ENCODE results near the gene SSR4. TPM values are rescaled to one million over a fixed set of nuclear protein-coding genes. Genes with fewer than 3 reads are reported as not detected.
"Not testable (repeated sequence)": the region's sequence is repeated elsewhere in the genome, so short reads cannot be mapped to it uniquely, and the experiment has no call there.

SSR4 gene
- total RNA-seq, 2 experiments from 2014 or later: 165 to 186 TPM

GRCh38 chrX:153749017-153749416, 45.5 kb upstream of the SSR4 start:
- H3K4me2 ChIP-seq (ENCODE audit: low read length); intact Hi-C loops (cut with micrococcal nuclease; ENCODE audit: unreplicated experiment); H3K36me3 ChIP-seq (ENCODE audit: insufficient read depth, low read length); CTCF ChIA-PET (ENCODE audit: unreplicated experiment); H3K4me3 ChIP-seq (ENCODE audit: low read depth, low read length, poor library complexity, severe bottlenecking); H3K9me2 ChIP-seq (ENCODE audit: insufficient read depth, low read length); H3K79me2 ChIP-seq (ENCODE audit: insufficient read depth, low read depth, low read length); H3K4me1 ChIP-seq (ENCODE audit: insufficient read depth, low read length, poor library complexity, severe bottlenecking); DNase-seq (ENCODE audit: low spot score); POLR2A ChIA-PET; H4K20me1 ChIP-seq (ENCODE audit: insufficient read depth, low read length); H2AFZ ChIP-seq (ENCODE audit: low read length); H3K27ac ChIP-seq (ENCODE audit: low read depth, low read length, poor library complexity, severe bottlenecking); H3K9me3 ChIP-seq (ENCODE audit: low read length); BruUV-seq (replicated peaks): not testable (repeated sequence)

GRCh38 chrX:153750127-153750774, 44.2 kb upstream of the SSR4 start:
- H3K9me2 ChIP-seq (ENCODE audit: insufficient read depth, low read length): no peaks in the 10 kb centered on the region
- POLR2A ChIA-PET: no interaction called here
- BruUV-seq (replicated peaks): no TSS peak

GRCh38 chrX:153755136-153755535, 39.3 kb upstream of the SSR4 start:
- H3K4me2 ChIP-seq (ENCODE audit: low read length): no peak overlapping the region
- POLR2A ChIA-PET: interaction anchor here (0.7 kb wide), 1 partner anchor 412 kb away, joined by 3 read pairs; no protein-coding TSS in a partner anchor
- H3K79me2 ChIP-seq (ENCODE audit: insufficient read depth, low read depth, low read length): no peaks in the 10 kb centered on the region
- CTCF ChIA-PET (ENCODE audit: unreplicated experiment): no interaction called here
- no peak overlapping the region for H2AFZ ChIP-seq (ENCODE audit: low read length)
- intact Hi-C loops (cut with micrococcal nuclease; ENCODE audit: unreplicated experiment): no loop called here
- H4K20me1 ChIP-seq (ENCODE audit: insufficient read depth, low read length): no peaks in the 10 kb centered on the region
- no TSS peak for BruUV-seq (replicated peaks)
- H3K27ac ChIP-seq (ENCODE audit: low read depth, low read length, poor library complexity, severe bottlenecking): no peak overlapping the region
- H3K36me3 ChIP-seq (ENCODE audit: insufficient read depth, low read length): no peaks in the 10 kb centered on the region
- TF ChIP-seq CTCF (conservative IDR thresholded peaks at IDR 0.05; ENCODE audit: low read length): no peak
- TF ChIP-seq EZH2phosphoT487 (IDR thresholded peaks at IDR 0.05; ENCODE audit: borderline replicate concordance, low read depth, low read length): no peak
- no peaks in the 10 kb centered on the region for H3K4me1 ChIP-seq (ENCODE audit: insufficient read depth, low read length, poor library complexity, severe bottlenecking)
- H3K9me3 ChIP-seq (ENCODE audit: low read length): no peaks in the 10 kb centered on the region
- no peak overlapping the region for H3K4me3 ChIP-seq (ENCODE audit: low read depth, low read length, poor library complexity, severe bottlenecking)
- no peaks in the 10 kb centered on the region for H3K9me2 ChIP-seq (ENCODE audit: insufficient read depth, low read length)
- no peak for DNase-seq (ENCODE audit: low spot score)

More at GRCh38 chrX:153750127-153750774, 44.2 kb upstream of the SSR4 start:
- intact Hi-C loops (cut with micrococcal nuclease; ENCODE audit: unreplicated experiment): no loop called here
- Histone ChIP-seq H3K9me3 (ENCODE audit: low read length) (no peaks in the 10 kb centered on the region), H3K36me3 (ENCODE audit: insufficient read depth, low read length) (no peaks in the 10 kb centered on the region), H2AFZ (ENCODE audit: low read length) (no peak overlapping the region), H3K4me3 (ENCODE audit: low read depth, low read length, poor library complexity, severe bottlenecking) (no peak overlapping the region), H3K79me2 (ENCODE audit: insufficient read depth, low read depth, low read length) (no peaks in the 10 kb centered on the region), H3K4me2 (ENCODE audit: low read length) (no peak overlapping the region), H3K27ac (ENCODE audit: low read depth, low read length, poor library complexity, severe bottlenecking) (no peak overlapping the region), H4K20me1 (ENCODE audit: insufficient read depth, low read length) (no peaks in the 10 kb centered on the region), H3K4me1 (ENCODE audit: insufficient read depth, low read length, poor library complexity, severe bottlenecking) (no peaks in the 10 kb centered on the region)
- TF ChIP-seq CTCF (conservative IDR thresholded peaks at IDR 0.05; ENCODE audit: low read length) (no peak), EZH2phosphoT487 (IDR thresholded peaks at IDR 0.05; ENCODE audit: borderline replicate concordance, low read depth, low read length) (no peak)
- no peak for DNase-seq (ENCODE audit: low spot score)
- CTCF ChIA-PET (ENCODE audit: unreplicated experiment): no interaction called here

Data from OCI-LY7 (cell line).